Lower leg skin (tissue), 4 donors: Measurements from ENCODE around the gene ECT2L. TPM values are rescaled to one million over a fixed set of nuclear protein-coding genes. Genes with fewer than 3 reads are reported as not detected.

Experiments
- DNase-seq, 2 donors: peaks; one replicate each; pipeline ENCODE4 v3.0.0-alpha.2; 2019; ENCODE audit warnings: low spot score in 2 of 2
- H3K4me3 ChIP-seq: fragments of 200-600 bp; sonication (generic); 2 replicates; pipeline ENCODE4 v1.5.1; 2017; ENCODE audit warnings: mild to moderate bottlenecking, low read depth; ENCODE audit not compliant: poor library complexity, severe bottlenecking
- CTCF ChIP-seq, 3 donors: fragments of 450-650 bp; IDR thresholded peaks; one replicate each; pipeline ENCODE4 v1.5.1; 2016; ENCODE audit warnings: antibody characterized with exemption in 3 of 3, mild to moderate bottlenecking in 3 of 3, moderate library complexity in 2 of 3
- POLR2A ChIP-seq, 2 donors: fragments of 450-650 bp; IDR thresholded peaks; one replicate each; pipeline ENCODE4 v1.6.1; 2016 to 2017; ENCODE audit warnings: antibody characterized with exemption in 2 of 2, mild to moderate bottlenecking in 1 of 2, moderate library complexity in 1 of 2
- WGBS, 2 donors: methylation state at CpG; one replicate each; pipeline ENCODE4 v1.1.5; 2018; 5-methylcytosine and 5-hydroxymethylcytosine counted together
- intact Hi-C: fragments of 100-400 bp; cut with DNase I; formaldehyde crosslinking; loops from one replicate; pipeline ENCODE4 v1.15.0; 2023; ENCODE audit warnings: low total_unique reads
- total RNA-seq, 4 donors: library from RNA; depleted of rRNA; stranded (reverse); fragments of >200 nt; gene quantifications; one replicate each; pipeline ENCODE4 v1.1.0, GENCODE V29; 2016

ECT2L gene
- total RNA-seq, 4 donors from 2014 or later = 0.08 to 0.26 (median 0.10) TPM; not detected in 1

- DNase-seq = no peak
- intact Hi-C loops = no loop called here
- TF ChIP-seq CTCF (IDR thresholded peaks at IDR 0.05) (no peak), POLR2A (IDR thresholded peaks at IDR 0.05) (no peak)
- H3K4me3 ChIP-seq = no peak overlapping the region
- WGBS, 2 donors = 85 to 92% methylated on average over 7 of the region's 7 CpGs
These were observed 111.3 kb downstream of the ECT2L start for GRCh38 chr6:138907167-138907566.

- TF ChIP-seq POLR2A (IDR thresholded peaks at IDR 0.05) (no peak), CTCF (IDR thresholded peaks at IDR 0.05) (no peak)
- WGBS, 2 donors = 88 to 89% methylated on average over 4 of the region's 4 CpGs
- intact Hi-C loops = no loop called here
- no peak overlapping the region for H3K4me3 ChIP-seq
- no peak for DNase-seq
These were observed 113.6 kb downstream of the ECT2L start for GRCh38 chr6:138909511-138909910.

DNA sequence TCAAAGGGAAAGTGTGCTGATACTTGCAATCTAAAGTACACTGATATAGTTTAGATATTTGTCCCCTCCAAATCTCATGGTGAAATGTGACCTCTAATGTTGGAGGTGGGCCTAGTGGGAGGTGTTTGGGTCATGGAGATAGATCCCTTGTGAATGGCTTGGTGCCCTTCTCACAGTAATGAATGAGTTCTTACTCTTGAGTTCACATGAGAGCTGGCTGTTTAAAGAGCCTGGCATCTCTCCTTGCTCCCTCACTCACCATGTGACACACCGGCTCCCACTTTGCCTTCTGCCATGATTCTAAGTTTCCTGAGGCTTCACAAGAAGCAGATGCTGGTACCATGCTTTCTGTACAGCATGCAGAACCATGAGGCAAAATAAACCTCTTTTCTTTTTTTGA, 114.1 kb downstream of the ECT2L start:
- intact Hi-C loops = no loop called here
- WGBS, 2 donors = 85 to 97% methylated on average over 1 of the region's 1 CpG
- no peak overlapping the region for H3K4me3 ChIP-seq
- no peak for DNase-seq
- TF ChIP-seq POLR2A (IDR thresholded peaks at IDR 0.05) (no peak), CTCF (IDR thresholded peaks at IDR 0.05) (no peak)

- no peak for TF ChIP-seq POLR2A (IDR thresholded peaks at IDR 0.05)
- no peak for TF ChIP-seq CTCF (IDR thresholded peaks at IDR 0.05)
These were observed 116.4 kb downstream of the ECT2L start for GRCh38 chr6:138912308-138912707.

GRCh38 chr6:138914701-138915100, 118.8 kb downstream of the ECT2L start:
- no peak for TF ChIP-seq POLR2A (IDR thresholded peaks at IDR 0.05)
- TF ChIP-seq CTCF (IDR thresholded peaks at IDR 0.05) = no peak
- no peak for DNase-seq
- no peak overlapping the region for H3K4me3 ChIP-seq
- WGBS, 2 donors = 52 to 62% methylated on average over 1 of the region's 1 CpG
- intact Hi-C loops = no loop called here

More at GRCh38 chr6:138912308-138912707, 116.4 kb downstream of the ECT2L start:
- intact Hi-C loops = no loop called here
- no peak overlapping the region for H3K4me3 ChIP-seq
- no peak for DNase-seq
- 75 to 86% methylated on average over 3 of the region's 3 CpGs for WGBS, 2 donors

GRCh38 chr6:138920906-138921305, 125.0 kb downstream of the ECT2L start:
- DNase-seq = no peak
- TF ChIP-seq POLR2A (IDR thresholded peaks at IDR 0.05) (no peak), CTCF (IDR thresholded peaks at IDR 0.05) (no peak)
- 88 to 91% methylated on average over 3 of the region's 3 CpGs for WGBS, 2 donors
- intact Hi-C loops = no loop called here
- H3K4me3 ChIP-seq = no peak overlapping the region
